Hepatocyte (in vitro differentiated cells): Measurements from ENCODE around the gene TMEM106C. TPM values are rescaled to one million over a fixed set of nuclear protein-coding genes. Genes with fewer than 3 reads are reported as not detected.

ENCODE experiments used
- DNase-seq: peaks from one replicate; pipeline ENCODE4 v3.0.0-alpha.2; 2016; ENCODE audit warnings: low spot score
- H2AFZ ChIP-seq: fragments of 200-600 bp; sonication (generic); 2 replicates; pipeline ENCODE4 v1.6.0; 2016; ENCODE audit warnings: antibody characterized with exemption, mild to moderate bottlenecking
- H3K27ac ChIP-seq: fragments of 200-600 bp; sonication (generic); 2 replicates; pipeline ENCODE4 v1.5.1; 2016; ENCODE audit warnings: mild to moderate bottlenecking
- H3K27me3 ChIP-seq: fragments of 200-600 bp; sonication (generic); 2 replicates; pipeline ENCODE4 v1.6.1; 2016
- H3K36me3 ChIP-seq: fragments of 200-600 bp; sonication (generic); replicated peaks from 2 replicates; pipeline ENCODE4 v1.5.1; 2016; ENCODE audit warnings: low read depth; ENCODE audit not compliant: insufficient read depth
- H3K4me1 ChIP-seq: fragments of 200-600 bp; sonication (generic); 2 replicates; pipeline ENCODE4 v1.5.1; 2016; ENCODE audit warnings: mild to moderate bottlenecking, moderate library complexity; ENCODE audit not compliant: insufficient read depth
- H3K4me2 ChIP-seq: fragments of 200-600 bp; sonication (generic); 2 replicates; pipeline ENCODE4 v1.6.0; 2016
- H3K4me3 ChIP-seq: fragments of 200-600 bp; sonication (generic); 2 replicates; pipeline ENCODE4 v1.5.1; 2016; ENCODE audit warnings: mild to moderate bottlenecking
- H3K79me2 ChIP-seq: fragments of 200-600 bp; sonication (generic); 2 replicates; pipeline ENCODE4 v1.6.0; 2017; ENCODE audit warnings: mild to moderate bottlenecking
- H3K9me2 ChIP-seq: fragments of 200-600 bp; sonication (generic); replicated peaks from 2 replicates; pipeline ENCODE4 v1.6.0; 2017; ENCODE audit warnings: mild to moderate bottlenecking; ENCODE audit not compliant: insufficient read depth
- H3K9me3 ChIP-seq: fragments of 200-600 bp; sonication (generic); 2 replicates; pipeline ENCODE4 v1.5.1; 2016; ENCODE audit warnings: low read depth, mild to moderate bottlenecking
- H4K20me1 ChIP-seq: fragments of 200-600 bp; sonication (generic); 2 replicates; pipeline ENCODE4 v1.6.0; 2016; ENCODE audit warnings: mild to moderate bottlenecking; ENCODE audit not compliant: insufficient read depth, poor library complexity, severe bottlenecking
- EZH2 ChIP-seq: fragments of 200-600 bp; sonication (generic); IDR thresholded peaks from 2 replicates; pipeline ENCODE4 v1.6.1; 2016; ENCODE audit warnings: antibody characterized with exemption, mild to moderate bottlenecking, borderline replicate concordance
- EZH2phosphoT487 ChIP-seq: fragments of 200-600 bp; sonication (generic); IDR thresholded peaks from one replicate; pipeline ENCODE4 v1.6.1; 2018; ENCODE audit warnings: antibody characterized with exemption, mild to moderate bottlenecking, low read depth, moderate library complexity; ENCODE audit not compliant: unreplicated experiment, severe bottlenecking
- WGBS: methylation state at CpG from one replicate; pipeline ENCODE4 v1.1.6; 2016; ENCODE audit warnings: low lambda C conversion rate; ENCODE audit errors: missing lambda C conversion rate; 5-methylcytosine and 5-hydroxymethylcytosine counted together
- polyA plus RNA-seq: library from polyadenylated mRNA; unstranded; fragments of >200 nt; fragmentation: Nextera tagmentation; extraction: Ambion mirVana; gene quantifications from 2 replicates; pipeline ENCODE4 v1.2.1, GENCODE V29; 2016
- total RNA-seq: library from RNA; depleted of rRNA; stranded (reverse); fragments of >200 nt; gene quantifications from 2 replicates; pipeline ENCODE4 v1.2.3, GENCODE V29; 2014
- TF ChIP-seq, protein P1 (sequence below): fragments of 200-600 bp; sonication (generic); IDR thresholded peaks from 2 replicates; pipeline ENCODE4 v1.5.1; 2016; ENCODE audit warnings: antibody characterized with exemption, mild to moderate bottlenecking; ENCODE audit not compliant: poor library complexity

The TMEM106C gene
- total and polyA plus RNA-seq, 2 experiments from 2014 or later: 101 to 113 TPM

DNA sequence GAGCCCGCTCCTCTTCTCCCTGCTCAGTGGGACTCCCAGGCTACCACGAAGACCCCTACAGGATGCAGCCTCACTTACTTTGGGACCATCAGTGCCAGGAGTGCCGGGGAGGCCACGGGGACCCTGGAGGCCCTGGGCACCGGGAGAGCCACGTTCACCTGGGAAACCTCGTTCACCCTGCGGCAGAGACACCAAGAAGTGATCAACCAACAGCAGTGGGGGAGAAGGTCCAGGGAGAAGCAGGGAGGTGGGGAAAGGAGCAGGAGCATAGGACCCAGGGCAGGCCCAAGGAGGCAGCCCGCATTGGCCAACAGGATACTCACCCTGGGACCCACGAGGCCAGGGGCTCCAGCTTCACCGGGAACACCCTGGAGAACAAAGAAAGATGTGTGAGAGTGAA, 19.4 kb downstream of the TMEM106C start:
- DNase-seq: no peak
- Histone ChIP-seq H4K20me1 (no peaks in the 10 kb centered on the region), H3K4me1 (peaks cover 10% of the 10 kb centered on the region), H3K4me3 (no peak overlapping the region), H3K79me2 (no peaks in the 10 kb centered on the region), H3K27me3 (no peaks in the 10 kb centered on the region), H3K9me2 (no peaks in the 10 kb centered on the region), H3K36me3 (no peaks in the 10 kb centered on the region), H2AFZ (no peak overlapping the region), H3K4me2 (no peak overlapping the region), H3K9me3 (no peaks in the 10 kb centered on the region), H3K27ac (no peak overlapping the region)
- TF ChIP-seq EZH2 (no peak), EZH2phosphoT487 (no peak)
- TF ChIP-seq, protein P1, sequence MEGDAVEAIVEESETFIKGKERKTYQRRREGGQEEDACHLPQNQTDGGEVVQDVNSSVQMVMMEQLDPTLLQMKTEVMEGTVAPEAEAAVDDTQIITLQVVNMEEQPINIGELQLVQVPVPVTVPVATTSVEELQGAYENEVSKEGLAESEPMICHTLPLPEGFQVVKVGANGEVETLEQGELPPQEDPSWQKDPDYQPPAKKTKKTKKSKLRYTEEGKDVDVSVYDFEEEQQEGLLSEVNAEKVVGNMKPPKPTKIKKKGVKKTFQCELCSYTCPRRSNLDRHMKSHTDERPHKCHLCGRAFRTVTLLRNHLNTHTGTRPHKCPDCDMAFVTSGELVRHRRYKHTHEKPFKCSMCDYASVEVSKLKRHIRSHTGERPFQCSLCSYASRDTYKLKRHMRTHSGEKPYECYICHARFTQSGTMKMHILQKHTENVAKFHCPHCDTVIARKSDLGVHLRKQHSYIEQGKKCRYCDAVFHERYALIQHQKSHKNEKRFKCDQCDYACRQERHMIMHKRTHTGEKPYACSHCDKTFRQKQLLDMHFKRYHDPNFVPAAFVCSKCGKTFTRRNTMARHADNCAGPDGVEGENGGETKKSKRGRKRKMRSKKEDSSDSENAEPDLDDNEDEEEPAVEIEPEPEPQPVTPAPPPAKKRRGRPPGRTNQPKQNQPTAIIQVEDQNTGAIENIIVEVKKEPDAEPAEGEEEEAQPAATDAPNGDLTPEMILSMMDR: no peak
- WGBS: 94% methylated on average over 11 of the region's 11 CpGs

- Histone ChIP-seq H3K36me3 (no peaks in the 10 kb centered on the region), H3K9me3 (no peaks in the 10 kb centered on the region), H3K9me2 (no peaks in the 10 kb centered on the region), H3K4me2 (no peak overlapping the region), H3K4me3 (no peak overlapping the region), H3K27ac (no peak overlapping the region), H3K4me1 (peaks cover 10% of the 10 kb centered on the region), H4K20me1 (no peaks in the 10 kb centered on the region), H3K27me3 (no peaks in the 10 kb centered on the region), H3K79me2 (no peaks in the 10 kb centered on the region), H2AFZ (no peak overlapping the region)
- TF ChIP-seq EZH2: no peak
- TF ChIP-seq, protein P1: no peak
- TF ChIP-seq EZH2phosphoT487: no peak
- no peak for DNase-seq
- 95% methylated on average over 5 of the region's 5 CpGs for WGBS
These were observed 20.2 kb downstream of the TMEM106C start for GRCh38 chr12:47983541-47984115.

DNA sequence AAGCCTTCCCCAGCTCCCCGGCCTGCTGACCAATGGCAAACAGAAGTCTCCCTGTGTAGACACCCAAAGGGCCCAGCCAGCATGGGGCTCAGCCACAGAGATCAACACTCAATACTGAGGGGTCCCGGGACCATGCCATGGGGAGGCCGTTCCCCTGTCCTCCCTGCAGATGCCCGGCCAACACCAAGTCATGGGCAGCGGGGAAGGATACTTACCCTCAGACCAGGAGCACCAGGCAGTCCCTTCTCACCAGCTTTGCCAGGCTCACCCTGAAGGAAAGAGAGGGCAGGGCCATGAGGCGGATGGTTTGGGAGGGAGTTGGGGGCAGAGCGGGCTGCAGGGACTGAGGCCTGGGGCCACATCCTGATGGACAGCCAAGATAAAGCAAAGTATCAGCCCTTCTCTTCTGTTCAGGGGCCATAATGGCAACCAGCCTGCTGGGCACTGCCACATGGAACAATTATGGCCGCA, 21.0 kb downstream of the TMEM106C start:
- Histone ChIP-seq H3K36me3 (no peaks in the 10 kb centered on the region), H4K20me1 (no peaks in the 10 kb centered on the region), H3K9me3 (no peaks in the 10 kb centered on the region), H3K79me2 (no peaks in the 10 kb centered on the region), H3K27me3 (no peaks in the 10 kb centered on the region), H3K4me1 (peaks cover 10% of the 10 kb centered on the region), H3K9me2 (no peaks in the 10 kb centered on the region), H3K4me3 (no peak overlapping the region), H2AFZ (no peak overlapping the region), H3K4me2 (no peak overlapping the region), H3K27ac (no peak overlapping the region)
- WGBS: 97% methylated on average over 8 of the region's 8 CpGs
- DNase-seq: no peak
- TF ChIP-seq EZH2phosphoT487: no peak
- TF ChIP-seq, protein P1: no peak
- no peak for TF ChIP-seq EZH2
